Sigmoid colon (tissue), 7 donors: ENCODE measurements around the gene VEPH1. TPM values are rescaled to one million over a fixed set of nuclear protein-coding genes. Genes with fewer than 3 reads are reported as not detected.

ENCODE experiments used
- DNase-seq: peaks from one replicate; pipeline ENCODE4 v3.0.0-alpha.2; 2019
- H3K27ac ChIP-seq, 4 donors: fragments of 200-600 bp; sonication (generic); one replicate each; pipeline ENCODE4 v1.5.1; 2016 to 2019; ENCODE audit warnings: mild to moderate bottlenecking in 1 of 4
- H3K27me3 ChIP-seq, 3 donors: fragments of 200-600 bp; sonication (generic); one replicate each; pipeline ENCODE4 v1.5.1; 2019; ENCODE audit warnings: mild to moderate bottlenecking in 1 of 3
- H3K36me3 ChIP-seq, 4 donors: fragments of 200-600 bp; sonication (generic); one replicate each; pipeline ENCODE4 v1.5.1; 2016 to 2019
- H3K4me1 ChIP-seq, 4 donors: fragments of 200-600 bp; sonication (generic); one replicate each; pipeline ENCODE4 v1.5.1; 2017 to 2019
- H3K4me3 ChIP-seq, 4 donors: fragments of 200-600 bp; sonication (generic); one replicate each; pipeline ENCODE4 v1.5.1; 2017 to 2019; ENCODE audit warnings: mild to moderate bottlenecking in 2 of 4, moderate library complexity in 1 of 4
- H3K9me3 ChIP-seq, 4 donors: fragments of 200-600 bp in 3 of 4; sonication (generic) in 3 of 4; one replicate each; pipeline versions ENCODE4 v1.5.1 to v1.6.1; 2013 to 2019
- CTCF ChIP-seq, 4 experiments: fragments of 450-650 bp in 3 of 4; fragments of 200-600 bp in 1 of 4; IDR thresholded peaks; one replicate each; pipeline ENCODE4 v1.5.1; 2016 to 2019; ENCODE audit warnings: antibody characterized with exemption in 4 of 4, mild to moderate bottlenecking in 3 of 4, moderate library complexity in 2 of 4
- EP300 ChIP-seq, 4 donors: sonication (generic); formaldehyde crosslinking; IDR thresholded peaks; one replicate each; pipeline ENCODE4 v1.6.1; 2017; ENCODE audit warnings: antibody characterized with exemption in 4 of 4
- POLR2A ChIP-seq, 2 donors: fragments of 450-650 bp; IDR thresholded peaks; one replicate each; pipeline ENCODE4 v1.6.1; 2016; ENCODE audit warnings: antibody characterized with exemption in 2 of 2, mild to moderate bottlenecking in 2 of 2, moderate library complexity in 2 of 2
- POLR2AphosphoS5 ChIP-seq, 4 donors: sonication (generic); formaldehyde crosslinking; IDR thresholded peaks; one replicate each; pipeline ENCODE4 v1.6.1; 2017; ENCODE audit warnings: antibody characterized with exemption in 4 of 4
- WGBS, 2 donors: extraction: QIAGEN DNeasy Blood & Tissue Kit; methylation state at CpG; one replicate each; pipeline ENCODE4 v1.1.7; 2013; 5-methylcytosine and 5-hydroxymethylcytosine counted together
- intact Hi-C: fragments of 100-400 bp; cut with DNase I; formaldehyde crosslinking; loops from one replicate; pipeline ENCODE4 v1.15.1; 2023
- polyA plus RNA-seq, 3 donors: library from polyadenylated mRNA; stranded (reverse); fragments of 200-250 nt; gene quantifications; one replicate each; pipeline ENCODE4 v1.2.3, GENCODE V29; 2013
- total RNA-seq, 4 donors: library from RNA; depleted of rRNA; stranded (reverse); fragments of >200 nt; gene quantifications; one replicate each; pipeline ENCODE4 v1.1.0, GENCODE V29; 2016
- donor health status: healthy with polysubstance abuse.
- donor health status: Bipolar disorder and iron deficiency.
- donor health status: healthy.

The VEPH1 gene
- total and polyA plus RNA-seq, 7 donors, result 0.14 to 1.8 (median 0.87) TPM; not detected in 1

- no peaks in the 10 kb centered on the region for H3K4me1 ChIP-seq
- H3K27me3 ChIP-seq, result no peaks in the 10 kb centered on the region
- intact Hi-C loops, result no loop called here
- no peaks in the 10 kb centered on the region for H3K36me3 ChIP-seq
- DNase-seq, result no peak
- WGBS, 2 donors, result 62 to 68% methylated on average over 1 of the region's 1 CpG
- H3K27ac ChIP-seq, result no peak overlapping the region
- TF ChIP-seq CTCF (IDR thresholded peaks at IDR 0.05) (no peak), EP300 (IDR thresholded peaks at IDR 0.05) (no peak), POLR2A (IDR thresholded peaks at IDR 0.05) (no peak), POLR2AphosphoS5 (IDR thresholded peaks at IDR 0.05) (no peak)
- no peaks in the 10 kb centered on the region for H3K9me3 ChIP-seq
- no peak overlapping the region for H3K4me3 ChIP-seq
These were observed 27.2 kb downstream of the VEPH1 start for GRCh38 chr3:157475921-157476414.

GRCh38 chr3:157472648-157473047 is 30.6 kb downstream of the VEPH1 start:
- Histone ChIP-seq H3K27me3 (no peaks in the 10 kb centered on the region), H3K27ac (no peak overlapping the region), H3K4me1 (no peaks in the 10 kb centered on the region), H3K36me3 (no peaks in the 10 kb centered on the region), H3K4me3 (no peak overlapping the region), H3K9me3 (no peaks in the 10 kb centered on the region)
- TF ChIP-seq CTCF (IDR thresholded peaks at IDR 0.05), result no peak
- no peak for TF ChIP-seq EP300 (IDR thresholded peaks at IDR 0.05)
- TF ChIP-seq POLR2AphosphoS5 (IDR thresholded peaks at IDR 0.05), result no peak
- no peak for TF ChIP-seq POLR2A (IDR thresholded peaks at IDR 0.05)
- intact Hi-C loops, result no loop called here
- WGBS, 2 donors, result 95 to 98% methylated on average over 1 of the region's 1 CpG
- no peak for DNase-seq

GRCh38 chr3:157471064-157471463 is 32.2 kb downstream of the VEPH1 start:
- no peaks in the 10 kb centered on the region for H3K9me3 ChIP-seq
- no peak overlapping the region for H3K4me3 ChIP-seq
- intact Hi-C loops, result no loop called here
- no peak for DNase-seq
- no peaks in the 10 kb centered on the region for H3K27me3 ChIP-seq
- TF ChIP-seq EP300 (IDR thresholded peaks at IDR 0.05), result no peak
- no peak for TF ChIP-seq POLR2A (IDR thresholded peaks at IDR 0.05)
- TF ChIP-seq POLR2AphosphoS5 (IDR thresholded peaks at IDR 0.05), result no peak
- TF ChIP-seq CTCF (IDR thresholded peaks at IDR 0.05), result no peak
- no peaks in the 10 kb centered on the region for H3K36me3 ChIP-seq
- 68 to 70% methylated on average over 1 of the region's 1 CpG for WGBS, 2 donors
- H3K27ac ChIP-seq, result no peak overlapping the region
- H3K4me1 ChIP-seq, result no peaks in the 10 kb centered on the region

GRCh38 chr3:157469561-157470294 is 33.5 kb downstream of the VEPH1 start:
- intact Hi-C loops, result no loop called here
- Histone ChIP-seq H3K9me3 (no peaks in the 10 kb centered on the region), H3K36me3 (no peaks in the 10 kb centered on the region), H3K4me3 (no peak overlapping the region), H3K27ac (no peak overlapping the region), H3K27me3 (no peaks in the 10 kb centered on the region), H3K4me1 (no peaks in the 10 kb centered on the region)
- WGBS, 2 donors, result 78 to 82% methylated on average over 7 of the region's 7 CpGs
- DNase-seq, result no peak
- TF ChIP-seq EP300 (IDR thresholded peaks at IDR 0.05) (no peak), CTCF (IDR thresholded peaks at IDR 0.05) (no peak), POLR2AphosphoS5 (IDR thresholded peaks at IDR 0.05) (no peak), POLR2A (IDR thresholded peaks at IDR 0.05) (no peak)
